NCI-H2081 (cell line): Measurements from ENCODE around the gene SEMA4D.

ENCODE experiments used
- DNase-seq, 2 experiments: peaks; one replicate each; lab custom pipeline; 2025; lab: John Stamatoyannopoulos, UW

Gene SEMA4D

DNA sequence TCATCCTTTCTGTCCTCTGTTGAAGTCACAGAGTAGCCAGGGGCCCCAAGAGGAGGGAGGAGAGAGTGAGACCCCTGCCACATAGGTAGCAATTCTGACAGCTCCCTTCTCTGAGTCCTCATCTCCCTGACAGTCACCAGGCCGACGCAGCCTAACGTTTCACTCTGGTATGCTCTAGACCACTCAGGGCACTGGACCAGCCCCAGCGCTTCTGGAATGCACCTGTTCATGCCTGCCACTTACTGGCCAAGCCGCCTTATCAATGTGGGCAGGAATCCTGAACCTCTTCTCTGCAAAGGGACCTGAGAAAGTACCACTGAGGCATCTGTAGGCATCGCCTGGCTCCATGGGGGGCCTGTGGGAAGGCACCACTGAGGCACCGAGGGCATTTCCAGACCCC, 129.4 kb downstream of the SEMA4D start:
- DNase-seq, result no peak

DNA sequence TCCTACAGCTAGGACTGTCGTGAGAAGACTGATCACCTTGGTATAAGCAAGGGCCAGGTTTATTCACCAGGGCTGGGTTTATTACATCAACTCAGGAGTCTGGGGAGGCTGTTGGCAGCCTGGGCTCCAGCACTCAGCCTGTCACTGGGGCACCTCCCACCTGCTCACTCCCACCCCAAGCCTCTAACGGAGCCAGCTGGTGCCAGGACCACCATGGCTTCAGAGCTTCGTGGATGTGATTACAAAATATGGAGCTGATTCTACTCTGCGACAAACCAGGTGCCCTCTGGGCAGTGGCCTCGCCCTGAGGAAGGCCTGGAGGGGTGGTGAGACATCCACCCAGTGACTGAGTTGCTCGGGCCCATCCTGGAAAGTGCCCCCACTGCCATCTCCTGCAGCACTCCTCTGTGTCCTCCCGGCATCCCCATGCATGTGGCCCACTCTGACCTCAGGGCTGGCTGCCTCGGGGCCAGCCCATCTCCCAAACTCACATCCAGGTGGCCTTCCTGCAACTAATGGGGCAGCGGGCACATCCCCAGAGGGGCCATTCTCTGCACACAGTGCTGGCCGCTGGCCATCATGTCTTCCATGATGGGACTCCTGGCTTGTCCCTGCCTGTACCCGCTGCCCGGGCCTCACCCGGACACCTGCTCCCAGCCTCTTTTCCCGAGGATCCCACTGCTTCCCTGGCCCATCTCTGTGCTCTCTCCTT, 130.0 kb downstream of the SEMA4D start:
- no peak for DNase-seq

DNA sequence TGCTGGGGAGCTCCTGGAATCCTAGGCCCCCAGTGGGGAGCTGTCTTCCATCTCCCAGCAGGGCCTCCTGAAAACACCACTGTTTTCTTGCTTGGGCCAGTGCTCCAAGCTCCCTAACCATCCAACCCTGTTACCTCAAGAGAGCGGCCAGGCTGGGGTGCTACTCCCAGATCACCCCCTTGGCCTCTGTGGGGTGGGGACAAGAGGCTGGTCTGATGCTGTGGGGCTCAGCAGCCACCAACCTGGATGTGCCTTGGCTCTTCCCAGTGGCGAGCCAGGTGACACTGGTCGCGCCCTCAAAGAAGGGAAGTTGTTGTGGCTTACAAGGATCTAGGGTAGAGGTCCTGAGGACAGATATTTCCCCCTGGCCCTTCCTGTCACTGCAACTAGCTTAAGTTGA, 130.6 kb downstream of the SEMA4D start:
- no peak for DNase-seq

GRCh38 chr9:89366711-89367110, 131.2 kb downstream of the SEMA4D start:
- DNase-seq, result no peak

DNA sequence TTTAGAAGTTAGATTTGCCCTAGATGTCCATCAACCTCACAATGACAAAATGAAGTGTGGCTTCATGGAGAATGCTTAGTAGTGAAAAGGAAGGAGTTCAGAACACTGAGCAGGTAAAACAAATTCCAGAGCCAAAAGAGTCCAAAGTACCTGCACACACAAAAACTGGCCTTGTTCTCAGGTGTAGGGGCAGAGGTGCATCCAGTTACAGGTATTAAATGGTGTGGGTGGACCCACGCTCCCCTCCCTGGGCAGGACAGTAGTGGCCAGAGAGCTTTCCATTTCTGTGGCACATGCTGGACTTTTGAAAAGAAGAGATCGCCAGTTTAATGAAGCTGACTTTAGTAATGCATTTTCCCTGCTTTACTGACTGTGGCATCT, 132.4 kb downstream of the SEMA4D start:
- DNase-seq, result no peak

DNA sequence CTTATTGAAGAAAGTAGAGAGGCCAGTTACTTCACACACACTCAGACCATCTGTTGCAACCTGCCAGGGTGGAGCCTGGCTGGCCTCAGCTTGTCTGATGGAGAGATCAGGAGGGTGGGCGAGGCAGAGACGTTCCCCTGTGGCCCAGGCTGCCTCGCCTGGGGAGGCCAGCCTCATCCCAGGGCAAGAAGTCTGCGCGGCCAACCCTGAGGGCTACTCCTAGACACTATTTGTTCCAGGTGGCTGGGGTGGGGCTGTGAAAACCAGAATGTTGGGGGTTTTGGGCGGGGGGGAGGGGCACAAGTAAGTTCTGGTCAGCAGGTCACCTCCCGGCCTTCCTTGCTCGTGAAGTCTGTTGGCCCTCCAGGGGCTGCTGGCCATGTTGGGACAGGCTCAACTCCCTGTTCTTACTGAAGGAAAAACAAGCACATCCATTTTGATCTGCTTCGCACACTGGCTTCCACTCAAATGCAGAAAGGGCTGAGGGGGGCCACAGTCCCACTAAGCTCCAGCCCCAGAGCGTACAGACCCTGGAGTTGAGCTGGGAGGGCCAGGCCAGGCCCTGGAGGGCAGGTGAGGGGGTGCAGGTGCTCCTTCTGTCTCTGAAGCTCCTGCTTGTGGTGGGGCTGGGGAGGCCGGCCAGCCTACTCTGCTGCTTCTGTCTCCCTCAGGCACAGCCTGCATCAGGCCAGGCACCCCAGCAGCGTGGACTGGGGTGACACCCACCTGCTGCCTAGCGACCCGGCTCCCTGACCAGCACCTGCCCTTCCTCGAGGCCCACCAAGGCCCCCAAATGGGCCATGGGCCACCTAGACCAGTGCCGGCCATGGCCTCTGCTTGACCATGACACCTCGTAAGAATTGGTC, 133.0 kb downstream of the SEMA4D start:
- DNase-seq, result no peak

DNA sequence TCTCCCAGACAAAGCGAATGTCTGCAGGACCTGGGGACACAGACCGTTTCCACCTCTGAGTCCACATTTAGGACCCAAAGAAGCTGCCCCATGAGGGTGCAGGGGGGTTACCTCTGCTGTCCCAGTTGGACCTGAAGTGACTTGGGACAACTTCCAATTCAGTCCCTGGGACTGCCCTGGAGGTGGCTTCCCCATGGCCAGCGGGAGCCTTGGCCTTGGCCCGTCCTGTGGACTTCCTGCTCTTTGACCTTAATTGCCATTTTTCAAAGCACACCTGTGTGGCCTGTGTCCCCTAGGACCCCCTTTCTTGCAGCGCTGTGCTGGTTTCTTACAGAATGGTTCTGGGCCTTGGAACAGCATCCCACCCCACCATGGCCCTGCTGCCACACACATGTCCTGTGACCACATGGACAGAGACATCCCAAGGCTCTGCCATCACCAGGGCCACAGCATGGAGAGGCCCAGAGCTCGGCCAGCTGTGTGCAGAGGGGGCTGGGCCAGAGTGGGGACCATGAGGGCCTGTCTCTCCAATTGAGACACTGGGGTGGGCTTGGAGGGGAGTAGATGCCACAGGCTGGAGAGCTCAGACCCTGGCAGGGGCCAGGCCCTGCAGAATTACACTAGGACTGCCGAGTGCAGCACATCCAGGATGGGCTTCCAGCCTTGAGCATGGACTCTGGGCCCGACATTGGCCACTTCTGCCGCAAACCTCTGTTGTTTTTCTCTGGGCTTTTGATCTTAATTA, 133.8 kb downstream of the SEMA4D start:
- no peak for DNase-seq

DNA sequence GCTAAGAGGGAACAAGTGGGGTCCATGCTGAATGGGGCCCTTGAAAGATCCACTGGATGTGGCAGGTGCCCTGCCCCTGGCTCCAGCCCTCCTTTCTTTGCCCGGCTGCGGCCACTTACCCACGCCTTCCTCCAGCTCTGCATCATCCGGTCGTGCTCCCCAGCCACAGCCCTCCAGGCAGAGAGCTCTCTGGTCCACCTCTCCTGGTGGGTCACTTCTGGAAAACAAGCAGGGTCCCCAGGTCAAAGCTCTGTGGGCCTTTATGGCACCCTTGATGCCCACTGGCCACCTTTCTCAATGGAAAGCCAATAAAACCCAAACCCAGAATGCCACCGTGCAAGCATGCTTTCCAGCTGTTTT, 134.6 kb downstream of the SEMA4D start:
- DNase-seq, result no peak

DNA sequence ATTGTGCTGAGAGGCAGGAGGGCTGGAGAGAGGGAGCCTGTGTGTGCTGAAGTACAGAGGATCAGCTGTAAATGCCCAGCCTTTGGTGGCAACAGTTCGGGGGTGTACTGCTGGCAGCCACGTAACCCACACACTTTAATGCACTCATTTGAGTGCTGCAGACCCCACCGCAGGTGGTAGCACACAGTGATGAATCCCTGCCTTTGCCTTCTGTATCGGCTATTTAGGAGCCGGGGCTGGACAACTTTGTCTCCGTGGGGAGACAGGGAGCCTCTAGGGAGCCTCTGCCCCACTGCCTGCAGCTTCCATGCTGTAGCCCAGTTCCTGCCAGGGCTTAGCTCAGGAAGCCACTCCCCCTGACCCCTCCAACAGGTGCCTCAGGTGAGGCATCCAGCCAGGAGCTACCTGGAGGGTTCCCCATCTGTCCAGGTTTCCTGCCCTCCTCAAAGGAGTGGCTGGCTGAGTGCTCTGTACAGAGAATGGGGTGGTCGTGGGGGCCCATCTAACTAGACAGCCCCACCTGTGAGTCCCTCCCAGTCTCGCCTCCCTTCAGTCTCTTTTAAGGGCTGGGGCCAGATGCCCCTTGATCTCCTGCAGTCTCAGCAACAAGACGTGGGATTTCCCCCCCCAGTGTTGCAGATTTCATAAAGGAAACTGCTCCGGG, 135.1 kb downstream of the SEMA4D start:
- no peak for DNase-seq

- DNase-seq, result no peak
Observed at GRCh38 chr9:89361816-89362646, 135.9 kb downstream of the SEMA4D start.

- DNase-seq, result no peak
Observed at GRCh38 chr9:89361031-89361430, 136.9 kb downstream of the SEMA4D start.

DNA sequence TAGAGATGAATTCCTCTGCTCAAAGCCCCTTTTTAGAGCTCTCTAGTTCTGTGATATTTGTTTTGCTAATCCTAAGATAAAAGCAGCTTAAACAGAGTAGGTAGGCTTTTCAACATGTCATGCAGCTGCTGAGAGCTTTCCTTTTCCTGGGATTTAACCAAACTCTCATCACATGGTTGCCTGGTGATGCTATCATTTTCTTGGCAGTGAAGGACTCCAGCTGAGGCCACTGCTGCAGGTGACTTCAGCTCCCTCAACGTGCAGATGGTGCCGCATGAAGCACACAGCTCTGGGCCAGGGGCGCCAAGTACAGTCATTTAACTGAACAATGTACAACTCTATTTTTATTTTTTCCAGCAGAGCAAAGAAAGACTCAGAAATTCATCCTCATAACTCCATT, 137.4 kb downstream of the SEMA4D start:
- peak; percentile 16 to 73 for DNase-seq

GRCh38 chr9:89359751-89360261, 138.1 kb downstream of the SEMA4D start:
- DNase-seq, result peak; percentile 14 to 69

DNA sequence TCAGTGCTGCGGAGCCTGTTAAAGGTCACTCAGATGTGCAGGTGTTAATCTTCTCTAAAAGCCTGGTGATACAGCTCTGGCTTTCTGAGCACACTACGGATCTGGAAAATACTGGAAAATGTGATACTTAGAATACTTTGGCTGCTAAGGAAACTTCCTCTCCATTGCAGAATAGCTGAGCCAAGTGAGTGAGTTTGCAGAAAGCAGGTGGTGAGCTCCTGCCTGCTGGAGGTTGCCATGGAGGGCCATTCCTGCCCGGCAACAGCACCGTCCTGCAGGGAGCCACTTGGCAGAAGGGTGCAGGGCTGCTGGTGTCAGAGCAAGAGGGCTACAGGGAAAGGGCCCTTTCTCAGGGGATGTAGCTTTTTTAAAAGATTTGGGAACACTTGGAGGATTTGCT, 138.9 kb downstream of the SEMA4D start:
- peak; percentile 65 to 87 for DNase-seq

- no peak for DNase-seq
Observed at GRCh38 chr9:89358376-89358916, 139.5 kb downstream of the SEMA4D start.

GRCh38 chr9:89357331-89358197, 140.3 kb downstream of the SEMA4D start:
- no peak for DNase-seq

DNA sequence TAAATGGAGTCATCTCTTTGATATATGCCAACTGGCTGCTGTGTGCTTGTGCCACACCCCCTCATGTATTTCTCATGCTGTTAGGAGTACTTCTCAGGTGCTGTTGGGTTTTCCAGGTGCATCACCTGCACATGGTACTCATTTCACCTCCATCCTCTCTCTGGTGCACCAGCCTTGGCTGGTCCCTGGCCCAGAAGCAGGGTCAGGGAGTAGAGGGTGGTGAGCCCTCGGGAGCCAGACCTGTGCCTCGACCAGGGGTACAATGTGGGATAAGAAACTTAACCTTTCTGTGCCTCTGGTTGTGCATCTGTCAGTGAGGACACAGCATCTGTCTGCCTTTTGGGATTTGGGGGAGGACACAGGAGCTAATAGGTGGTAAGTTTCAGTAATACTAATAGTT, 141.1 kb downstream of the SEMA4D start:
- DNase-seq, result no peak

- DNase-seq, result no peak
Observed at GRCh38 chr9:89354471-89354870, 143.4 kb downstream of the SEMA4D start.

GRCh38 chr9:89353989-89354388, 143.9 kb downstream of the SEMA4D start:
- DNase-seq, result peak in 1 of 2 experiments; percentile 9
